Measurements from ENCODE around the gene TMEM243.
"Not testable (repeated sequence)": the region's sequence is repeated elsewhere in the genome, so short reads cannot be mapped to it uniquely, and the experiment has no call there.

TMEM243 gene, protein sequence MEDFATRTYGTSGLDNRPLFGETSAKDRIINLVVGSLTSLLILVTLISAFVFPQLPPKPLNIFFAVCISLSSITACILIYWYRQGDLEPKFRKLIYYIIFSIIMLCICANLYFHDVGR

DNA sequence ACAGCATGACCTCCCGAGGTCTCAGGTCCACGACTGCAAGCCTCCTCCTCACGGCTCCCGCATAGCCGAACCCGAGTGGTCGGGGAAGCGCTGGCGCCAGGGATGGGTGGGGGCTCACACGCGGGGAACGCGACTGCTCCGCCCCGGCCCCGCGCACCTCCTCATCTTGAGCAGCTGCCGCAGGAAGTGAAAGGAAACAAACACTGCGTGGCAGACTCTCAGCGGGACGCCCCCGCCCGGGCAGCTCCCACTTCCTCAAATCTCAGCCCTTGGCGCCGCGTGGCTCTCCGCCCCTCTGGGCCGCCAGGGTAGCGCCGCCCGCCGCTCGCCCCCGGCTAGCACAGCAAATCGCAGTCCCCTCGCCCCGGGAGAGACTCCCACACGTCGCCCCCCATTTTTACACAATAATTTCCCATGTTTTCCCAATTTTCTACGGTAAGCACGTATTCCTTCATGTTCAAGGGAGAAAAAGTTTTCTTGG is at the start of gene TMEM243:
TSS of gene TMEM243 (minus strand) at position 188 of the 481 bp plus-strand sequence. CDS start 229 bp downstream, outside the sequence.
- H3K4me3 ChIP-seq (ENCODE audit: low read length): peak within 1 kb of the TSS; percentile 95
- H2AFZ ChIP-seq (ENCODE audit: low read depth, low read length): peak within 1 kb of the TSS; percentile 96
- H3K4me1 ChIP-seq (ENCODE audit: insufficient read depth, low read length): peaks cover 17% of the 10 kb centered on the region
- H3K36me3 ChIP-seq (ENCODE audit: insufficient read depth, low read length): peaks cover 4% of the 10 kb centered on the region
- H3K27me3 ChIP-seq (ENCODE audit: insufficient read depth, low read length): peaks cover 4% of the 10 kb centered on the region
- H3K9me3 ChIP-seq (ENCODE audit: low read length): no peaks in the 10 kb centered on the region

DNA sequence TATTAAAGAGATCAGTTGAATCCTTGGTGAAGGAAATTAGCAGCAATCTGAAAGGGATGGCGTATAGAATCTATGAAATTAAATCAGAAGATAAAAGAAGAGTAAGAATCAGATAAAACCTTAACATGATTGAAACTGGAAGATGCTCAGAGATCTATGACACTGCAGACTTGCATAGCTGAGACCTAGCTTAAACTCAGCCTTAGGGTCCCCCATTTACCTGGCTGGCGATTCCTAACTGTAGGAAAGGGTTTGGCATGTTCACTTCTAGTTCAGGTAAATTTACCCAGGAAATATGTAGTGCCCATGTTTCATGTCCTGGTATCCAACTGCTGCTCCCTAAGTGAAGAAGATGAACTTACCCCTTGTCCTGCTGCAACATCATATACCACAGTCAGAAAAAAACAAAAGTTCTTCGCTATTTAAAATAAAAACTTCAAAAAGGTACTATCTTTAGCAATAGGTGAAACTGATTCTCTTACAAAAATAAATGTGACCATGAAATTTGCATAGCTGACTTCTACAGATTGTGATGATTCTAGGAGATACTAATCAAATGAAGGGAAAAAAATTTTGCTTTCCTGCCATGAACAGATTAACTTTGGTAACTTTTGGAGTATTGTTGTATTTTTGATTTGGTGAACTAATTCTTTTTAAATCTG is 47.8 kb upstream of the TMEM243 start:
- Histone ChIP-seq H3K27me3 (ENCODE audit: insufficient read depth, low read length) (no peaks in the 10 kb centered on the region), H3K4me3 (ENCODE audit: low read length) (no peak overlapping the region), H2AFZ (ENCODE audit: low read depth, low read length) (no peak overlapping the region), H3K9me3 (ENCODE audit: low read length) (no peaks in the 10 kb centered on the region), H3K36me3 (ENCODE audit: insufficient read depth, low read length) (no peaks in the 10 kb centered on the region), H3K4me1 (ENCODE audit: insufficient read depth, low read length) (no peaks in the 10 kb centered on the region)

DNA sequence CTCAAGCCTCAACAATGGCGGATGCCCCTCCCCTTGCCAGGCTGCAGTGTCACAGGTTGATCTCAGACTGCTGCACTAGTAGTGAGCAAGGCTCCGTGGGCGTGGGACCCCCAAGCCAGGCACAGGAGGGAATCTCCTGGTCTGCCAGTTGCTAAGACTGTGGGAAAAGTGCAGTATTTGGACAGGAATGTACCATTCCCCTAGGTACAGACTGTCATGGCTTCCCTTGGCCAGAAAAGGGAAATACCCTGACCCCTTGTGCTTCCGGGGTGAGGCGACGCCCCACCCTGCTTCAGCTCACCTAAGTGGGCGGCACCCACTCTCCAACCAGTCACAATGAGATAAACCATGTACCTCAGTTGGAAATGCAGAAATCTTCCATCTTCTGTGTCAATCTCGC is 44.0 kb upstream of the TMEM243 start:
- no peaks in the 10 kb centered on the region for H3K27me3 ChIP-seq (ENCODE audit: insufficient read depth, low read length)
- H3K9me3 ChIP-seq (ENCODE audit: low read length): no peaks in the 10 kb centered on the region
- no peaks in the 10 kb centered on the region for H3K4me1 ChIP-seq (ENCODE audit: insufficient read depth, low read length)
- H2AFZ ChIP-seq (ENCODE audit: low read depth, low read length): no peak overlapping the region
- no peak overlapping the region for H3K4me3 ChIP-seq (ENCODE audit: low read length)
- no peaks in the 10 kb centered on the region for H3K36me3 ChIP-seq (ENCODE audit: insufficient read depth, low read length)

DNA sequence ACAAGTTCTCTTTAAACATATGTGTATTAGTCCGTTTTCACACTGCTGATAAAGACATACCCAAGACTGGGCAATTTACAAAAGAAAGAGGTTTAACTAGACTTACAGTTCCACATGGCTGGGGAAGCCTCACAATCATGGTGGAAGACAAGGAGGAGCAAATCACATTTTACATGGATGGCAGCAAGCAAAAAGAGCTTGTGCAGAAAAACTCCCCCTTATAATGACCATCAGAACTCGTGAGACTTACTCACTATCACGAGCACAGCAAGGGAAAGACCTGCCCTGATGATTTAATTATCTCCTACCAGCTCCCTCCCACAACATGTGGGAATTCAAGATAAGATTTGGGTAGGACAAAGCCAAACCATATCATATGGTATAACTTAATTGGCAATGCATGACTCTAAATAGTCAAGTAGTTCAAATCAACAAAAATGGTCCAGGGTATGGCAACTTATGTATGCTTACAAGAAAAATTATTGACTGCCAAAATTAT is 34.1 kb upstream of the TMEM243 start:
- Histone ChIP-seq H2AFZ (ENCODE audit: low read depth, low read length) (no peak overlapping the region), H3K4me3 (ENCODE audit: low read length) (no peak overlapping the region), H3K27me3 (ENCODE audit: insufficient read depth, low read length) (no peaks in the 10 kb centered on the region), H3K9me3 (ENCODE audit: low read length) (peaks cover 2% of the 10 kb centered on the region), H3K4me1 (ENCODE audit: insufficient read depth, low read length) (no peaks in the 10 kb centered on the region), H3K36me3 (ENCODE audit: insufficient read depth, low read length) (no peaks in the 10 kb centered on the region)

DNA sequence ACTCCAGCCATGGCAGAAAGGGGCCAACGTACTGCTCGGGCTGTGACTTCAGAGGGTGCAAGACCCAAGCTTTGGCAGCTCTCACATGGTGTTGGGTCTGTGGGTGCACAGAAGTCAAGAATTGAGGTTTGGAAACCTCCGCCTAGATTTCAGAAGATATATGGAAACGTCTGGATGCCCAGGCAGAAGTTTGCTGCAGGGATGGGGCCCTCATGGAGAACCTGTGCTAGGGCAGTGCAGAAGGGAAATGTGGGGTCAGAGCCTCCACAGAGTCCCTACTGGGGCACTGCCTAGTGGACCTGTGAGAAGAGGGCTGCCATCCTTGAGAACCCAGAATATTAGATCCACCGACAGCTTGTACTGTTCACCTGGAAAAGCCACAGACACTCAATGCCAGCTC is 26.1 kb upstream of the TMEM243 start:
- H2AFZ ChIP-seq (ENCODE audit: low read depth, low read length); H3K9me3 ChIP-seq (ENCODE audit: low read length); H3K36me3 ChIP-seq (ENCODE audit: insufficient read depth, low read length); H3K4me3 ChIP-seq (ENCODE audit: low read length); H3K27me3 ChIP-seq (ENCODE audit: insufficient read depth, low read length); H3K4me1 ChIP-seq (ENCODE audit: insufficient read depth, low read length): not testable (repeated sequence)

DNA sequence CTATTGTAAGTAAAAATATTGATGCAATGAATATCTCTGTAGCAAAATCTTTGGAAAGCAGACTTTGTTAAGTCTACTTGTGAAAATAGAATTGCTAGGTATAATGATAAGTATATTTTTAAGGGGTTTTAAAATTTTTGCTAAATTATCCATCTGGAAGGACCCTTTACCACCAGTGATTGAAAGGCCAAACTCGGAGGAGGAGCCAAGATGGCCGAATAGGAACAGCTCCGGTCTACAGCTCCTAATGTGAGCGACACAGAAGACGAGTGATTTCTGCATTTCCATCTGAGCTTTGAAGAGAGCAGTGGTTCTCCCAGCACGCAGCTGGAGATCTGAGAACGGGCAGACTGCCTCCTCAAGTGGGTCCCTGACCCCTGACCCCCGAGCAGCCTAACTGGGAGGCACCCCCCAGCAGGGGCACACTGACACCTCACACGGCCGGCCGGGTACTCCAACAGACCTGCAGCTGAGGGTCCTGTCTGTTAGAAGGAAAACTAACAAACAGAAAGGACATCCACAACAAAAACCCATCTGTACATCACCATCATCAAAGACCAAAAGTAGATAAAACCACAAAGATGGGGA is 19.0 kb upstream of the TMEM243 start:
- H3K36me3 ChIP-seq (ENCODE audit: insufficient read depth, low read length); H3K9me3 ChIP-seq (ENCODE audit: low read length); H3K27me3 ChIP-seq (ENCODE audit: insufficient read depth, low read length); H3K4me1 ChIP-seq (ENCODE audit: insufficient read depth, low read length); H2AFZ ChIP-seq (ENCODE audit: low read depth, low read length); H3K4me3 ChIP-seq (ENCODE audit: low read length): not testable (repeated sequence)

DNA sequence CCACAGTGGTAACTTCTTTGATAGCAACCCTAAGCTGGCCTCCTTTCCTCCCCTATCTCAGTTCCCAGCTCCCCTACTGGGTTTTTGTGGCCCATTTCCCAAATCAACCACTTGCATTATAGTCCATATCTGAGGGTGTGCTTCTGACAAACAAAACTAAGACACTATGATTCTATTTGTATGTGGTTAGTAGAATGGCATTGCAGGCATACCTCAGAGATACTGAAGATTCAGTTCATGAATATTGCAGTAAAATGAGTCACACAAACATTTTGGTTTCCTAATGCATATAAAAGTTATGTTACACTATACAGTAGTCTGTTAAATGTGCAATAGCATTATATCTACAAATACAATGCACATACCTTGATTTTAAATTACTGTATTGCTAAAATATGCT is 15.4 kb upstream of the TMEM243 start:
- Histone ChIP-seq H3K4me1 (ENCODE audit: insufficient read depth, low read length) (no peaks in the 10 kb centered on the region), H3K27me3 (ENCODE audit: insufficient read depth, low read length) (peaks cover 6% of the 10 kb centered on the region), H3K36me3 (ENCODE audit: insufficient read depth, low read length) (no peaks in the 10 kb centered on the region), H2AFZ (ENCODE audit: low read depth, low read length) (no peak overlapping the region), H3K4me3 (ENCODE audit: low read length) (no peak overlapping the region), H3K9me3 (ENCODE audit: low read length) (no peaks in the 10 kb centered on the region)

DNA sequence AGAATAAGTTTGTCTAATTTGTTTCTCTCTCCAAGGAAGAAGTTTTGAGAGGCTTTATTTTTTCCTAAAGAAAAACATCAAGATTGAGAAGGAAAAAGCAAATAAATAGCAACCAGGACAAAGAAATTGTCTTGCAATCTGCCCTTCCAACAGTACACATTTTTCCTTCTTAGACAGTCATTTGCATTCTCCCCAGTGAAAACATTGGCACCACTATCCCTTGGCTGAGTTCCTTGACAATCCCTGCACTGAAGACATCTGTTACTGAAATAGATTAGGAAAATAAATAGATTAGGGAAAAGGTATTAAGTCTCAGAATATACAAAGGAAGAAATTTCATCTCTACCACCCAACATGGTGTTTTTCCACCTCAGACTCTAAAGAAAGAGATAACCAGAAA is 12.2 kb upstream of the TMEM243 start:
- H3K27me3 ChIP-seq (ENCODE audit: insufficient read depth, low read length): peaks cover 6% of the 10 kb centered on the region
- H3K4me1 ChIP-seq (ENCODE audit: insufficient read depth, low read length): no peaks in the 10 kb centered on the region
- no peaks in the 10 kb centered on the region for H3K36me3 ChIP-seq (ENCODE audit: insufficient read depth, low read length)
- no peak overlapping the region for H2AFZ ChIP-seq (ENCODE audit: low read depth, low read length)
- no peaks in the 10 kb centered on the region for H3K9me3 ChIP-seq (ENCODE audit: low read length)
- no peak overlapping the region for H3K4me3 ChIP-seq (ENCODE audit: low read length)

DNA sequence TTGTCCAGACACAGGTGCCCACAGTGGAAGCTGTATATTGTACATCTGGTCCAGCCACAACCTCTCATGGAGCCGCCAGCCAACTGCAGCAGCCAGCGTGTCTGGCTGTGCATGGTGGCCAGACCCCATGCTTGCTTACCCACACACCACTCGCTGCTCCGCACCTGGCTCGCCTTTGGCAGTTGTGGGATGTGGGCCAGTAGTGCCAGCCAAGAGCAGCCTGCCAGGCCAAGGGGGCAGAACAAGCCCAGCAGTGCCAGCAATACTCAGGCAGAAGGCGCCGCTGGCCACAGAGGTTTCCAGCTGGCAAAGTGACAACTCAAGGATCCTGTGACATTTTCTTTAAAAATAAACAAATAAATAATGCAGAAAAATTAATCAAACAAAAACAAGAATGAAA is 11.7 kb upstream of the TMEM243 start:
- no peaks in the 10 kb centered on the region for H3K36me3 ChIP-seq (ENCODE audit: insufficient read depth, low read length)
- no peak overlapping the region for H3K4me3 ChIP-seq (ENCODE audit: low read length)
- H3K9me3 ChIP-seq (ENCODE audit: low read length): no peaks in the 10 kb centered on the region
- peaks cover 9% of the 10 kb centered on the region for H3K27me3 ChIP-seq (ENCODE audit: insufficient read depth, low read length)
- no peaks in the 10 kb centered on the region for H3K4me1 ChIP-seq (ENCODE audit: insufficient read depth, low read length)
- no peak overlapping the region for H2AFZ ChIP-seq (ENCODE audit: low read depth, low read length)

DNA sequence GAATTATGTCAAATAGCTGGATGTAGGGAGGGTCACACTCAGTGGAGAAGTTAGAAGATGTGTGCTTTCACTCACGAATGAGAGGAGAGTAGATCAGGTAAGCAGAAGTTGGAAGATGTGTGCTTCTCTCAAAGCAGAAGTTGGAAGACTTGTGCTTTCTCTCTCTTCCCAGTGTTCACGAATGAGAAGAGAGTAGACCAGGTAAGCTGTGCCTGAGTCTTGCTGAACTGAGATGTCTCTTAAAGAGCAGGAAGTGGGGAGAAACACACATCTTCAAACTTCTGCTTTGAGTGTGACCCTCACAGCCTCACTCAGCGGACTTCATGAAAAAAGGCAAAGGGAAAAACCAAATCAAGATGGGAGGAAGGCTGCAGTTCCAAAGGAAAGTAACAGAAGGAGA is 7.0 kb upstream of the TMEM243 start:
- Histone ChIP-seq H3K4me1 (ENCODE audit: insufficient read depth, low read length) (no peaks in the 10 kb centered on the region), H2AFZ (ENCODE audit: low read depth, low read length) (no peak overlapping the region), H3K36me3 (ENCODE audit: insufficient read depth, low read length) (no peaks in the 10 kb centered on the region), H3K27me3 (ENCODE audit: insufficient read depth, low read length) (peaks cover 14% of the 10 kb centered on the region), H3K4me3 (ENCODE audit: low read length) (no peak overlapping the region), H3K9me3 (ENCODE audit: low read length) (no peaks in the 10 kb centered on the region)

DNA sequence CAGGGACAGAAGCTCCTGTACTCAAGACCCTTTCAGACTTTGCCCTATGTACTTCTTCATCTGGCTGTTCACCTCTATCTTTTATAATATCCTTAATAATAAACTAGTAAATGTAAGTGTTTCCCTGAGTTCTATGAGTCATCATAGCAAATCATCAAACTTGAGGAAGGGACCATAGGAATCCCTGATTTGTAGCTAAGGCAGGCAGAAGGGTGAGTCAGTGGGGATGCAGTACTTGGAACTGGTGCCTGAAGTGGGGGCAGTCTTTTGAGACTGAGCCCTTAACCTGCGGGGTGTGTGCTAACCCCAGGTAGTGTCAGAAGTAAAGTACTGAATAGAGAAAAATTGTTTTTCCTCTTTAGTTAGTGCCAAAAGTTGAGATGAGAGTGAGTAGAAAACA is 6.2 kb upstream of the TMEM243 start:
- Histone ChIP-seq H3K4me3 (ENCODE audit: low read length) (no peak overlapping the region), H3K9me3 (ENCODE audit: low read length) (no peaks in the 10 kb centered on the region), H3K36me3 (ENCODE audit: insufficient read depth, low read length) (no peaks in the 10 kb centered on the region), H3K4me1 (ENCODE audit: insufficient read depth, low read length) (peaks cover 4% of the 10 kb centered on the region), H3K27me3 (ENCODE audit: insufficient read depth, low read length) (peaks cover 14% of the 10 kb centered on the region), H2AFZ (ENCODE audit: low read depth, low read length) (no peak overlapping the region)

DNA sequence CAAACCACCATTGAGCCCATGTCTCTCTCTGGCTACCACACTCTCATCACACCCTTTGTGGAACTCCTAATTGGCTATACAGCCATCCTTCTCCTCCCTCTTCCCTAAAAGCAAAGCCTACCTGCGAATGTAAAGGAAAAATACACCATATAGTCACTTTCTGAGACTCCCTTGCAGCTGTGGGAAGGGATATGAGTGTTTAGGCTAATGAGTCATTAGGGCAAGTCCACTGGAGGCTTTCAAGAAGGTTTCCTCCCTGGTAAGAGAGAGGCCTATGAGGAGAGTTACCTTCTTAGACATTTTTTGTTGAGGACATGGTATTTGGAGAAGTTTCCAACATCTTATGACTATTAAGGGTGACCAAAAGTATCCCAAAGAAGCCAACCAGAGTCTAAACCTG is 4.1 kb upstream of the TMEM243 start:
- H2AFZ ChIP-seq (ENCODE audit: low read depth, low read length): no peak overlapping the region
- no peak overlapping the region for H3K4me3 ChIP-seq (ENCODE audit: low read length)
- H3K36me3 ChIP-seq (ENCODE audit: insufficient read depth, low read length): no peaks in the 10 kb centered on the region
- peaks cover 15% of the 10 kb centered on the region for H3K4me1 ChIP-seq (ENCODE audit: insufficient read depth, low read length)
- H3K27me3 ChIP-seq (ENCODE audit: insufficient read depth, low read length): peaks cover 8% of the 10 kb centered on the region
- no peaks in the 10 kb centered on the region for H3K9me3 ChIP-seq (ENCODE audit: low read length)

DNA sequence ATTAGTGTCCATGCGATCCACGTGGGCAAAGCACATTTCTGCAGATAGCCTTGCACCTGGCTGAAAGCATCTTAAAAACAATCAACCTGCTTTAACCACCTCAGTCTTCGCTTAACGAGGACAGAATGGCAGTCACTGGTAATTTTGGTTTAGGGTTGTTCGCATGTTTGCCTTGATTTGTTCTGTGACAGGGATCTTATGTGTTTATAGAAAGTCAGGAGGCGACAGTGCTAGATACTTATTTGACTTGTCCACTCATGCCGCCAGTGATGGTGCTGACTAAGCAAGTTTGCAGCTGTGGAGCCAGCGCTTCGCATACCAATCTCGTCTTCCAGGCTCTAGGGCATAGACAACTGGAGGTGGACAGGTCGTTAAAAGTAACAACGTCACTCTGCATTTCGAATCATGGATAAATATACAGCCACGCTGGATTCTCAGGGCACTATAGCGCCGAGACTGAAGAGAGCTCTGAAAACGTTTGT is 1.2 kb upstream of the TMEM243 start:
- peak overlapping the region; percentile 95 for H3K4me3 ChIP-seq (ENCODE audit: low read length)
- H2AFZ ChIP-seq (ENCODE audit: low read depth, low read length): peak overlapping the region; percentile 96

More for the DNA sequence above, 1.2 kb upstream of the TMEM243 start:
- H3K9me3 ChIP-seq (ENCODE audit: low read length): no peaks in the 10 kb centered on the region
- peaks cover 17% of the 10 kb centered on the region for H3K4me1 ChIP-seq (ENCODE audit: insufficient read depth, low read length)
- peaks cover 4% of the 10 kb centered on the region for H3K36me3 ChIP-seq (ENCODE audit: insufficient read depth, low read length)
- H3K27me3 ChIP-seq (ENCODE audit: insufficient read depth, low read length): peaks cover 4% of the 10 kb centered on the region

All from neuron (in vitro differentiated cells).